ENCODE data around the gene NRXN3. TPM values are rescaled to one million over a fixed set of nuclear protein-coding genes. Genes with fewer than 3 reads are reported as not detected.

NRXN3 gene
- total and polyA plus RNA-seq, 2 experiments from 2014 or later = 5.7 to 7.1 TPM

DNA sequence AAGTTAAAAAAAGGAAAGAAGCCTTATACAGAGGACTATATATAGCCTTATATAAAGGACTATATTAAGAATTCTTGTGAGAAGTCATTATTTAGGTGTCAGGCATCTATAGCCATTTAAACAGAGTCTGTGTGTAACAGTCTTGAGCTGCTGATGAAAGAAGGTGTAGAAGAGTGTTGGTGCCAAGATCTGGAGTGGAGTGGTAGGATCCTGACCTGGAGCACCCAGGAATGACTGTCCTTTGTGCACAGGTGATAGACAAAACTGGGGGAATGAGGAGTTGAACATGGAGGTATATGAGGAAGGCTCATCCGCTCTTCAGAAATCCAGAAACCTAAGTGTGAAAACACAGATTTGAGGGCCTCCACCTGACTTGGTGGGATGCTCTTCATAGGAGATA lies 747.3 kb downstream of the NRXN3 start:
- no peaks in the 10 kb centered on the region for H3K36me3 ChIP-seq (replicated peaks; ENCODE audit: insufficient read depth, low read depth)
- H3K79me2 ChIP-seq = no peaks in the 10 kb centered on the region
- H3K27me3 ChIP-seq = no peaks in the 10 kb centered on the region
- H3K9me3 ChIP-seq (ENCODE audit: low read depth) = no peaks in the 10 kb centered on the region
- no peaks in the 10 kb centered on the region for H4K20me1 ChIP-seq (ENCODE audit: insufficient read depth, poor library complexity, severe bottlenecking)
- no peaks in the 10 kb centered on the region for H3K4me1 ChIP-seq (ENCODE audit: insufficient read depth)
- no peak overlapping the region for H3K27ac ChIP-seq
- H3K4me2 ChIP-seq = no peak overlapping the region
- DNase-seq (ENCODE audit: low spot score) = no peak
- TF ChIP-seq EZH2phosphoT487 (IDR thresholded peaks at IDR 0.05; ENCODE audit: low read depth, severe bottlenecking, unreplicated experiment) (no peak), EZH2 (IDR thresholded peaks at IDR 0.05; ENCODE audit: borderline replicate concordance) (no peak)
- TF ChIP-seq, protein P1, sequence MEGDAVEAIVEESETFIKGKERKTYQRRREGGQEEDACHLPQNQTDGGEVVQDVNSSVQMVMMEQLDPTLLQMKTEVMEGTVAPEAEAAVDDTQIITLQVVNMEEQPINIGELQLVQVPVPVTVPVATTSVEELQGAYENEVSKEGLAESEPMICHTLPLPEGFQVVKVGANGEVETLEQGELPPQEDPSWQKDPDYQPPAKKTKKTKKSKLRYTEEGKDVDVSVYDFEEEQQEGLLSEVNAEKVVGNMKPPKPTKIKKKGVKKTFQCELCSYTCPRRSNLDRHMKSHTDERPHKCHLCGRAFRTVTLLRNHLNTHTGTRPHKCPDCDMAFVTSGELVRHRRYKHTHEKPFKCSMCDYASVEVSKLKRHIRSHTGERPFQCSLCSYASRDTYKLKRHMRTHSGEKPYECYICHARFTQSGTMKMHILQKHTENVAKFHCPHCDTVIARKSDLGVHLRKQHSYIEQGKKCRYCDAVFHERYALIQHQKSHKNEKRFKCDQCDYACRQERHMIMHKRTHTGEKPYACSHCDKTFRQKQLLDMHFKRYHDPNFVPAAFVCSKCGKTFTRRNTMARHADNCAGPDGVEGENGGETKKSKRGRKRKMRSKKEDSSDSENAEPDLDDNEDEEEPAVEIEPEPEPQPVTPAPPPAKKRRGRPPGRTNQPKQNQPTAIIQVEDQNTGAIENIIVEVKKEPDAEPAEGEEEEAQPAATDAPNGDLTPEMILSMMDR (IDR thresholded peaks at IDR 0.05; ENCODE audit: poor library complexity) = no peak
- no peaks in the 10 kb centered on the region for H3K9me2 ChIP-seq (replicated peaks; ENCODE audit: insufficient read depth)
- H2AFZ ChIP-seq = no peak overlapping the region
- 63% methylated on average over 1 of the region's 1 CpG for WGBS (ENCODE audit: low lambda C conversion rate, missing lambda C conversion rate)
- no peak overlapping the region for H3K4me3 ChIP-seq

DNA sequence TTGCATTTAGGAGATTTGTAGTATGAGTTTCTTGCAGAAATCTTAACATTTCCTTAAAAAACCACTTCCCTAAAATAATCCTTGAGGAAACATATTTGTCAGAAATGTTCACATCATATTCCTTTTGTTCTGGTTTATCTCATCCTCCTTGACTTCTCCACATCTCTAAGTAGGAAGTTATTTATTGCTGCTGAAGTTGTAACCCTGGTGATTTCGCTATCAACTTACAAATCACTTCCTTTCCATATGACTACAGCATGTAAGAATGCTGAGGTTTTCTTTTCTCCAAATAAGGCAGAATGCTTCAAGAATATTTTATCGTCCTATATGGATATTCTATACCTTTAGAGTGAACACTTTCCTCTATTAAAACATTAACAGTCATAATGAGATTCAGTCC lies 751.7 kb downstream of the NRXN3 start:
- Histone ChIP-seq H3K4me3 (no peak overlapping the region), H3K79me2 (no peaks in the 10 kb centered on the region), H3K4me1 (ENCODE audit: insufficient read depth) (no peaks in the 10 kb centered on the region), H3K4me2 (no peak overlapping the region), H3K27me3 (no peaks in the 10 kb centered on the region), H3K9me3 (ENCODE audit: low read depth) (no peaks in the 10 kb centered on the region), H2AFZ (no peak overlapping the region), H3K9me2 (replicated peaks; ENCODE audit: insufficient read depth) (no peaks in the 10 kb centered on the region), H3K36me3 (replicated peaks; ENCODE audit: insufficient read depth, low read depth) (no peaks in the 10 kb centered on the region), H4K20me1 (ENCODE audit: insufficient read depth, poor library complexity, severe bottlenecking) (no peaks in the 10 kb centered on the region), H3K27ac (no peak overlapping the region)
- WGBS (ENCODE audit: low lambda C conversion rate, missing lambda C conversion rate) = 64% methylated on average over 2 of the region's 2 CpGs
- TF ChIP-seq EZH2phosphoT487 (IDR thresholded peaks at IDR 0.05; ENCODE audit: low read depth, severe bottlenecking, unreplicated experiment) (no peak), EZH2 (IDR thresholded peaks at IDR 0.05; ENCODE audit: borderline replicate concordance) (no peak)
- TF ChIP-seq, protein P1 (IDR thresholded peaks at IDR 0.05; ENCODE audit: poor library complexity) = no peak
- DNase-seq (ENCODE audit: low spot score) = no peak

DNA sequence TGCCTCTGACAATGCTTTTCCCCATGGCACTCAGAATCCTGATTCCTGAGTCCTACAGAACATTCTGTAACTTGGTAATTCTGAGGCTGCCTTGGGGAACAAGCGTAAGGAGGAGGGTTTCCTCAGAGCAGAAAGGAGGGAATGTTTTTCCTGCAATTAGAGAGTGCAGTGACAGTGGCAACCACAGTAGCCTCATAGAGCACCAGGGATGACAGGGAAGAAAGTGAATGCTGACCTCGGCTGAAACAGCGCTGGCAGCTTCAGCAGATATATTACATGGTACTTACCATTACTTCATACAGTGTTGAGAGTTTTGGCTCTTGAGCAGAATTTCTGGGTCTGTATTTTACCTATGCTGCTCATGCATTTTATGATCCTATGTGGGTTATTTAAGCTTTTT lies 757.1 kb downstream of the NRXN3 start:
- no peak overlapping the region for H2AFZ ChIP-seq
- WGBS (ENCODE audit: low lambda C conversion rate, missing lambda C conversion rate) = 88% methylated on average over 3 of the region's 3 CpGs
- H3K4me2 ChIP-seq = no peak overlapping the region
- H3K4me1 ChIP-seq (ENCODE audit: insufficient read depth) = no peaks in the 10 kb centered on the region
- H3K36me3 ChIP-seq (replicated peaks; ENCODE audit: insufficient read depth, low read depth) = no peaks in the 10 kb centered on the region
- TF ChIP-seq EZH2 (IDR thresholded peaks at IDR 0.05; ENCODE audit: borderline replicate concordance) = no peak
- TF ChIP-seq, protein P1 (IDR thresholded peaks at IDR 0.05; ENCODE audit: poor library complexity) = no peak
- TF ChIP-seq EZH2phosphoT487 (IDR thresholded peaks at IDR 0.05; ENCODE audit: low read depth, severe bottlenecking, unreplicated experiment) = no peak
- DNase-seq (ENCODE audit: low spot score) = no peak
- H3K79me2 ChIP-seq = no peaks in the 10 kb centered on the region
- peaks cover 5% of the 10 kb centered on the region for H3K27me3 ChIP-seq
- no peak overlapping the region for H3K27ac ChIP-seq
- no peaks in the 10 kb centered on the region for H3K9me3 ChIP-seq (ENCODE audit: low read depth)
- H3K9me2 ChIP-seq (replicated peaks; ENCODE audit: insufficient read depth) = no peaks in the 10 kb centered on the region
- H3K4me3 ChIP-seq = no peak overlapping the region
- no peaks in the 10 kb centered on the region for H4K20me1 ChIP-seq (ENCODE audit: insufficient read depth, poor library complexity, severe bottlenecking)

DNA sequence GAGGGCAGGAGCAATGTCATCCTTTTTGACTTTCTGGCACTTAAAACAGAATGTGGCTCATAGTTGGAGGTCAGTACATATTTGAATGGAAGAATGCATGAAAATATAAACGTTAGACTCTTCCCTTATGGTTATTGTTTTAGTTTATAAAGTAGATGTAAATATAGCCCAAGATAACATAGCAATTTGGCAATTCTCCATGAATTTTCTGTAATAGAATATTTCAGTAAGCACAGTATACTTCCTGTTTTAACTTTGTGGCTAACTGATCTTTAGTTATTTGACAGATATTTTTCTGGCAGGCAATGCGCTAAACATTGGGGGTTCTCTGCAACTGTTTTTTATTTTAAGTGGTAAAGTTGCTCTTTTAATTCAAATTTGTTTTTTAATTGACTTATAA lies 763.0 kb downstream of the NRXN3 start:
- Histone ChIP-seq H3K27me3 (peaks cover 5% of the 10 kb centered on the region), H3K36me3 (replicated peaks; ENCODE audit: insufficient read depth, low read depth) (no peaks in the 10 kb centered on the region), H3K9me3 (ENCODE audit: low read depth) (no peaks in the 10 kb centered on the region), H3K9me2 (replicated peaks; ENCODE audit: insufficient read depth) (no peaks in the 10 kb centered on the region), H3K4me1 (ENCODE audit: insufficient read depth) (no peaks in the 10 kb centered on the region), H3K4me2 (no peak overlapping the region), H3K79me2 (no peaks in the 10 kb centered on the region), H3K4me3 (no peak overlapping the region), H4K20me1 (ENCODE audit: insufficient read depth, poor library complexity, severe bottlenecking) (no peaks in the 10 kb centered on the region), H3K27ac (no peak overlapping the region), H2AFZ (no peak overlapping the region)
- no peak for TF ChIP-seq EZH2phosphoT487 (IDR thresholded peaks at IDR 0.05; ENCODE audit: low read depth, severe bottlenecking, unreplicated experiment)
- 48% methylated on average over 2 of the region's 2 CpGs for WGBS (ENCODE audit: low lambda C conversion rate, missing lambda C conversion rate)
- DNase-seq (ENCODE audit: low spot score) = no peak
